Measurements from ENCODE around the gene PRICKLE2.

DNA sequence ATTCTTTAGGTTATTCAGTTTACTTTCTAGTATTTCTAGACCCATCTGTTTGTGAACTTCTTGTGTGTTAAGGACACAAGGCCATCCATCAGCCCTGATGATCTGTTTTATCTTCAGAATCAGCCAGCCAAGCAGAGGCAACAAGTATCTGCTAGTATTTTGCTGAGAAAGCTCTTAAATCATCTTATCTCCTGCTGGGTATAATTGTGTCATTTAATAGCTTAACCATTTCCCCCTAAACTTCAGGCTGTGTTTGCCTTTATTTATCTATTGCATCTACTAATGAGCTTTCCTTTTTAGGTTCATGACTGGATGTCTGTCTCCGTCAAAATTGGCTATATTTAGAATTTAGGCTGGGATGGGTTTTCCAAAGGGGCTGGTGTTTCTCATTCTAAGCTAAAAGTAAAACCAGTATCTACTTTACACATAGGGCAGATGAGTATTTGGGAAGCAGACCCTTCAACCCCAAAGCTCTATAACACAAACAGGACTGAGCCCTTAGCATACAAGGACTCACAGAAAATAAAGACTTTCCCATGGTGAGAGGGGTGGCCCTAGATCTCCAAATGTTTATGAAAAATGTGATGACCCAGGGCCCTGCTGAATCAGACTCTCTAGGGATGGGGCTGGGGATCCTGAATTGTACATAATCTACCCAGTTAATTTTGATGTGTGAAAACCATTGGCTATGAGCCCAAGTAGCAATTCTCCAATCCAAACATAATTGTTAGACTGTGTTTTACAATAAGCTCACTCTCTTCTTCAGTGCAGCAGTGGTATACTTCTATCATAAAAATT, 136.7 kb downstream of the PRICKLE2 start:
- TF ChIP-seq, protein P1, sequence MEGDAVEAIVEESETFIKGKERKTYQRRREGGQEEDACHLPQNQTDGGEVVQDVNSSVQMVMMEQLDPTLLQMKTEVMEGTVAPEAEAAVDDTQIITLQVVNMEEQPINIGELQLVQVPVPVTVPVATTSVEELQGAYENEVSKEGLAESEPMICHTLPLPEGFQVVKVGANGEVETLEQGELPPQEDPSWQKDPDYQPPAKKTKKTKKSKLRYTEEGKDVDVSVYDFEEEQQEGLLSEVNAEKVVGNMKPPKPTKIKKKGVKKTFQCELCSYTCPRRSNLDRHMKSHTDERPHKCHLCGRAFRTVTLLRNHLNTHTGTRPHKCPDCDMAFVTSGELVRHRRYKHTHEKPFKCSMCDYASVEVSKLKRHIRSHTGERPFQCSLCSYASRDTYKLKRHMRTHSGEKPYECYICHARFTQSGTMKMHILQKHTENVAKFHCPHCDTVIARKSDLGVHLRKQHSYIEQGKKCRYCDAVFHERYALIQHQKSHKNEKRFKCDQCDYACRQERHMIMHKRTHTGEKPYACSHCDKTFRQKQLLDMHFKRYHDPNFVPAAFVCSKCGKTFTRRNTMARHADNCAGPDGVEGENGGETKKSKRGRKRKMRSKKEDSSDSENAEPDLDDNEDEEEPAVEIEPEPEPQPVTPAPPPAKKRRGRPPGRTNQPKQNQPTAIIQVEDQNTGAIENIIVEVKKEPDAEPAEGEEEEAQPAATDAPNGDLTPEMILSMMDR (IDR thresholded peaks at IDR 0.05): no peak
- TF ChIP-seq POLR2A (IDR thresholded peaks at IDR 0.05): no peak
